ENCODE measurements around the gene MFSD1.

- TF ChIP-seq POLR2AphosphoS5 (IDR thresholded peaks at IDR 0.05): no peak
- TF ChIP-seq CTCF (IDR thresholded peaks at IDR 0.05): no peak
Measured at GRCh38 chr3:158820521-158820920, 18.7 kb downstream of the MFSD1 start.
